B cell (primary cell): Measurements from ENCODE around the gene SACM1L.

Source experiments
- CTCF ChIP-seq: fragments of 200-600 bp; IDR thresholded peaks from one replicate; pipeline ENCODE4 v1.8.0; 2022; ENCODE audit warnings: antibody characterized with exemption, mild to moderate bottlenecking
- EZH2 ChIP-seq: IDR thresholded peaks from 2 replicates; pipeline ENCODE4 v1.6.1; 2012; ENCODE audit warnings: borderline replicate concordance, low read depth, mild to moderate bottlenecking, moderate library complexity, low read length; ENCODE audit not compliant: insufficient read depth, poor library complexity, severe bottlenecking

DNA sequence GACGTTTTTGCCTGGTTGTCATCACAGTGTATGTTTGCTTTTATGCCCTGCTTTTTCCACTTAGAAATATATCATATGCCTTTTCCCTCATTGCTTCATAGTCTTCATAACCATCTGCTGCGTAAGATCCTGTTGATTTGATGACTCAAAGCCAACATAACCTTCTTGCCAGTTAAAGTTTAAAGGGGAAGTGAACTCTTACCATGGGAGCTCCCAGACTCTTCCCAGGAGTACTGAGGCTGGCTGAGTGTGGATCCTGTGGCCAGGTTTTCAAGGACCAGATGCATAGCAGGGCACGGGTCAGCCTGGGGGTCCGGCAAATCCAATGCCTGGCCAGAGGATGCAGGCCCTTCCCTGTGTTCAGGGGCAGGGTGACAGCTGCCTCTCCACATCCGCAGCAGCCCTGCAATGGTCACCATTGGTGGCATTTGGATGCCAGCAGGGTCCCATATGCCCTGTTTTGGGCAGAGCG lies 42.0 kb upstream of the SACM1L start:
- TF ChIP-seq CTCF, result no peak
- TF ChIP-seq EZH2, result no peak
